Gastrocnemius medialis (tissue), 4 donors: ENCODE measurements around the gene GNAI3.

Experiments used
- CTCF ChIP-seq, 5 experiments: fragments of 450-650 bp in 3 of 5; fragments of 200-600 bp in 2 of 5; sonication (generic) in 2 of 5; IDR thresholded peaks in 4 of 5; conservative IDR thresholded peaks in 1 of 5; 1 replicate in 4 of 5; 2 replicates in 1 of 5; pipeline ENCODE4 v1.5.1; 2016 to 2019; ENCODE audit warnings: antibody characterized with exemption in 5 of 5, mild to moderate bottlenecking in 3 of 5, moderate library complexity in 3 of 5
- POLR2A ChIP-seq, 2 donors: fragments of 450-650 bp; IDR thresholded peaks; one replicate each; pipeline ENCODE4 v1.6.1; 2017; ENCODE audit warnings: antibody characterized with exemption in 2 of 2, mild to moderate bottlenecking in 2 of 2, moderate library complexity in 2 of 2

GRCh38 chr1:109644670-109645069 is 96.3 kb downstream of the GNAI3 start:
- no peak for TF ChIP-seq CTCF (IDR thresholded peaks at IDR 0.05 in 4 of 5, conservative IDR thresholded peaks at IDR 0.05 in 1 of 5)
- TF ChIP-seq POLR2A (IDR thresholded peaks at IDR 0.05): no peak
